Left renal cortex interstitium (tissue), 4 donors: Measurements from ENCODE around the gene MRPL44. TPM values are rescaled to one million over a fixed set of nuclear protein-coding genes. Genes with fewer than 3 reads are reported as not detected.
A peak's percentile ranks its signal among the peaks of the same experiment; 100 is the strongest.

Experiments
- DNase-seq, 4 donors: peaks; one replicate each; pipeline ENCODE4 v3.0.0-alpha.2; 2013; ENCODE audit warnings: low read depth in 4 of 4, low spot score in 2 of 4, missing footprints in 1 of 4
- polyA plus RNA-seq, 4 donors: library from polyadenylated mRNA; unstranded; fragments of 120-200 nt; gene quantifications; one replicate each; pipeline ENCODE4 v1.2.1, GENCODE V29; 2013; ENCODE audit not compliant: insufficient read length in 4 of 4

Gene MRPL44
- polyA plus RNA-seq, 4 donors = 33.8 to 39.3 (median 35.4) TPM

DNA sequence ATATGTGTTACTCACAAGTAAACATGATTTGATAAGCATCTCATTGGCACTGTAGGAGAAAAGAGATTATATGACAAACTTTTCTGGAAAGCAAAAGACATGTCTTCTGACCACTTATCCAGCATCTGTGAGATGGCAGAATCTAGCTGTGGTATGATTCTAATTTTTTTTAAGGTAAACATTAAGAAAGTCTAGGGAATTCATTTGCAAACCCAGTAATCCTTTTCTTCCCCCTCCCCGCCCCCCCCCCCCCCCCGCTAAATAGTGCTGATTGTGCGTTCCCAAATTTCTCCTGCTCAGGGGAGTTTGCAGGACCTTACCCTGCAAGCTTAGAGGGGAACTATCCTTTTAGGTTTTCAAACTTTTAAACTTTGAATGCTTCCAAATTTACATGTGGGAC lies 12.1 kb downstream of the MRPL44 start:
- no peak for DNase-seq

DNA sequence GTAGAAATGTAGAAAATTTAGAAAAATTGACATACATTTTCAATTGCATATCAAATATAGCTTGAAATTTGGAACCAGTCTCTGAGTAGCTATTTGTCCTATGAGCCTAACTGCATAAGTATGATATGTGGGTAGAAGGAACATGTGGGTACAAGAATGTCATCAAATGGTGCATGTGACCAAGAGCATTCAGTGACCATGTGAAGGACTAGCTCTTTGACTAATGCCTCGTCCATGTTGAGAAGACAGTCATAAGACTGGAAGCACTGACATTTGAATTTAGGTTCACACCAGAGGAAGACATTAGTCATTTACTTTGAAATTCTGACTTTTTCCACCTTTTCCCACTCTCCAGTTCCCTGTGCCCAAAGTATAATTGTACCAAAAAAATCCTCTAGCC lies 12.6 kb downstream of the MRPL44 start:
- DNase-seq = no peak

DNA sequence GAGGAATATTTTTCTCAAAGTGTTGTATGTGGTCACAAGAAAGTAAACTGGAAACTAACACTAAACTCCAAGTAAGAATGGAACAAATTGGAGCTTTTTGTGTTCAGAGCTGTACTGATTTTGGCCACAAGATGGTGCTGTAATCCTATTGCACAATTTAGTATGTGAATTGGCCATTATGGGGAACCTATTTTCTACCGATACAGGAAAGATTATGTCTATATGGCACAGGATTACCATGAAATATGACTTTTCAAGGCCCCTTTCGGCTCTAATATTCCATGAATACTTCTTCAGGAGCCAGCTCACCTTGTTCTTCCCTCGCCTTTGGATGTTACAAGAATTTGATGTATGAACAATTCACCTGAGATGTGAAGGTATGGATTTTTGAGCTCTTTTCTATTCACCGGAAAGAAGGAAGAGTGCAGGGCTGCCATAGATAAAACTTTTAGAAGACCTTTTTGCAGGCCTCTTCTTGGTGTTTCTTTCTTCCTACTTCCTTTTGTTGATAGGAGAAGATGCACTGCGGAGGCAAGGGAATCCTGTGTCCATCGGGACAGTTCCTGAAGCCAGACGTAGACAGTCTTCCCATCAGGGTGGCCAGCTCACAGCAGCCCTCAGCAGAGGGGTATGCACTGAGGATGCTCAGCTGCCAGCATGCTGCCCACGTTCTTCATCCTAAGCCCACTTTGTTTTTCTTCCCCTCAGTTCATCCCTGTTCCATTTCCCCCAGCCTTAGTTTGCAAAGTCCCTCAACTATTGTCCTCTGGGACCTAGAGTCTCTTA lies 13.3 kb downstream of the MRPL44 start:
- DNase-seq = no peak

- no peak for DNase-seq
Observed at GRCh38 chr2:223971731-223972130, 14.5 kb downstream of the MRPL44 start.

GRCh38 chr2:223972656-223973102 lies 15.4 kb downstream of the MRPL44 start:
- no peak for DNase-seq

- DNase-seq = no peak
Observed at GRCh38 chr2:223973606-223974005, 16.3 kb downstream of the MRPL44 start.

DNA sequence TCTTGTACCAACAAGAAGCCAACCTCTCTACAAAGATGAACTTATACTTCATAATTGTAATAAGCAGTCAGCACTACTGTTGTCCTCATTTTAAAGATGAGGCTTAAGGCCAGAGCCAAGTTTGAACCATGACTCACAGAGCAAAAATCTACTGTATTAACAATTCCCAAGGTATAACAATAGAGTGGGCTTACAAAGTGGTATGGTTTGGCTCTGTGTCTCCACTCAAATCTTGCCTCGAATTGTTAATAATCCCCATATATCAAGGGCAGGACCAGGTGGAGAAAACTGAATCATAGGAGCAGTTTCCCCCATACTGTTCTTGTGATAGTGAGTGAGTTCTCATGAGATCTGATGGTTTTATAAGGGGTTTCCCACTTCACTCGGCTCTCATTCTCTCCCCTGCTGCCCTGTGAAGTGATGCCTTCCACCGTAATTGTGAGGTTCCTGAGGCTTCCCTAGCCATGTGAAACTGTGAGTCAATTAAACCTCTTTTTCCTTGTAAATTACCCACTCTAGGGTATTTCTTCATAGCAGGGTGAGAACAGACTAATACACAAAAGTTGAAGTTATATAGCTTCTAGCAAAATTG lies 19.5 kb downstream of the MRPL44 start:
- no peak for DNase-seq

DNA sequence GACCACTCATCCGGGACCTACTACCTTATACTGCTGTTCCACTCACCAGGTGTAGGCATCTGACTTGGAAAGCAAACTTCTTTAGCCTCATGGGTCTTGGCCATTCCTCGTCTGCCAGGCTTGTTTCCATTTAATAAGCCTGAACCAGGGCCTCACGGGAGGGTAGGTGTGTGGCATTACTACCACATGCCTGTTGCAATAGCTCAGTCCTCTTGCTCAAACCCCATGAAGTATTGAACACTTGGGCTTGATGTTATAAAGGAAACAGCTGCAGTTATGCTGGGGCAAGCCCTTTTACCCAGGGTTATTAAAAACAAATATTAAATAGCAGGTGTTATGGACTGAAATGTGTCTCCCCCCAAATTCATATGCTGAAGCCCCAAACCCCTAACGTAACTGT lies 21.2 kb downstream of the MRPL44 start:
- no peak for DNase-seq

DNA sequence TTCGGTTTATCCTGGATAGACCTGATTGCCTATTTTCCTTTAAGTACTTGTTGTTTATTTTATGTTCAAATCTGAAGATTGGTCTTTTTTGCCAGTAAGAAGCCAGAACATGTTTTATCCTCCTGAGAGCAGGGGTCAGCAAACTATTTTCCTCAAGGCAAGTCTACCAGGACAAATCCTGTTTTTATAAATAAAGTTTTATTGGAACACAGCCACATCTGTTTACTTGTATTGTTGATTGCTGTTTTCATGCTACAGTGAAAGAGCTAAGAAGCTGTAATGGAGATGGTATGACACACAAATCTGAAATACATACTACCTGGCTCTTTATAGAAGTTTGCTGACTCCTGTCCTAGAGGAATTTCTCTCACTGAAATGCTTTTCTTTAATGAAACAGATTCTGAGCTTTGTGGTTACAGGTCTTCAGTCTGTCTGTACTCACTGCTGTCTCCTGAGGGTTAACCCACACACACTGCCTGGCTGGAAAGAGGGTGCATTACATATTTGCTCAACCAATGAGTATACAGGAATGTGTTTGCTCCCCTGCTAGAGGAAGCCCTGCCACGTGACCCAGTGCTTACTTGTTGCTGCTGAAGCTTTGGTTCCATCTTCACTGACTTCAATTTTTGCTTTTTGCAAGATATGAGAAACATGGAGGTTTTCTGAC lies 22.6 kb downstream of the MRPL44 start:
- no peak for DNase-seq

DNA sequence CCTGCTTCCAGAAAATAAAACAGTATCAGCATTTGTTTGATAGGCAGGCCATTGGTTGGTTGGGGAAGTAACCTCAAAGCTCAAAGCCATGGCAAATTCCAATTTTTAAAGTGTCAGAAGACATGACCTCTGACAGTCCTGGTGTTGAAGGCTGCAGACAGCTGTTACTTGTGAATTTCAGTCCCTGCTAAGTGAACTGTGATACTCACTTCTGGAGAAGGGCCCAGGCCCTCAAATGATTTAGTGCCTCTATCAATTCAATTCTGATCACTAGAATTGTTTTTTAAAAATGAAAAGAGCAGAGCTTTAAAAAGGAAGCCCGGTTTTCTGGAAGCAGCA lies 23.1 kb downstream of the MRPL44 start:
- DNase-seq = no peak

DNA sequence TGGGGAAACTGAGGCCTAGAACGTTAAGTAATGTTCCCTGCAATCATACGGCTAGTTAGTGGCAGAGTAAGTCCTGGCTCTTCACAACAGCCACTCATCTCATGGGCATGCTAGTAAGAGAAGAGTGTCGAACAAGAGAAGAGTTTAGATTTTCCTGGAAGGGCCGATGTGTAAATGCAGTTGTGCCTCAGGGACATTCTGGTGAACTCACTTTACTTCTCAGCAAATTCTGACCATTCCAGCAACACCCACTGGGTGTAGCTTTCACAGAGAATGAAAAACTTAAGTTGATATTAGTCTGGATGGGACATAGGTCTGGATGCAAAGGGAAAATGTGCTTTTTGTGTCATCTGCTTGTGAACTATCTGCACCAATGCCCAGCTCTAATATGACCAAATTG lies 23.5 kb downstream of the MRPL44 start:
- no peak for DNase-seq

- no peak for DNase-seq
Observed at GRCh38 chr2:223981241-223981640, 24.0 kb downstream of the MRPL44 start.

DNA sequence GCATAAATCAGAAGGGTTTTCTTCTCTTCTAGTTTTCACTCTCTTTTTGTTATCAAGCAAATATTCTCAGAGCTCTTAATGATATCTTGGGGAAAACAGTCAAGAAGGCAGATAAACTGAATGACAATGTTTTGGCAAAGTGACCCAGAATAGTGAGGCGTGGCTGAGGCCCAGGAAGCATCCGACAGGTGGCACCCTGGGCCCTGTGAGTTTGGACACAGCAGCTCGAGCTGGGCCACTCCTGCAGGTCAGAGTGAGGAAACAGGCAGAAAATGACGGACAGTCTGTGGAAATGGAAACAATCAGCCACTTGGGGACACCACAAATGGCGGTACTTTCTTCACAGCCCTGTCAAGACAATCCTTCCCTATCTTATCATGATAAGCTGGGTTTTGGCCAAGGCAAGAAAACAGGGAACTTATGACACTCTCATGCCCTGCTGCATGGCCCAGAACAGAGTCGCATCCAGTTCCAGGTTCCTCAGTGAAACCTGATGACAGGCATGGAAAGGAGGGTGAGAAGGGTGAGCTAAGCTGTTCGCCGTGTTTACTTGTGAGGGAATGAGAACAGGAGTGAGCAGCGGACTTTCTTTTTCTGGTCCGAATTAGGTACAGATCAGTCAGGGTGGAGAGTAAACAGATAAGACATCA lies 32.1 kb downstream of the MRPL44 start:
- DNase-seq = no peak

DNA sequence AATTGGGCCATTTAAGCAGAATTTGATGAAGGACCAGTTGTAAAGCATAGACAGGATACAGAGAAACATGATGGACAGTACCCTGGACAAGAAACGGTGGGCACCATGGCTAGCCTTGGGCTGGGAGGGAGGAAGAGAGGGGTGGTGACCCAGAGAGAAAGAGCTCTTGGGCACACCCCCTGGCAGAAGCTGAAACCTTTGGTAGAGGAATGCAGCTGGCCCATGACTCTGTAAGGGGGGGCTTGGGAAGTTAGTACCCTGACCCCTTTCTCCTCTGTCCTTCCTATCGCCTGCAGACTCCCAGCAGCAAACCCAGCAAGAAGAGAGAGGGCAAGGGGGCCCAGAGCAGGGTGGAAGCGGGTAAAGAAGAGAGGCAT lies 32.6 kb downstream of the MRPL44 start:
- no peak for DNase-seq

- DNase-seq = no peak
Observed at GRCh38 chr2:223991611-223992010, 34.3 kb downstream of the MRPL44 start.

DNA sequence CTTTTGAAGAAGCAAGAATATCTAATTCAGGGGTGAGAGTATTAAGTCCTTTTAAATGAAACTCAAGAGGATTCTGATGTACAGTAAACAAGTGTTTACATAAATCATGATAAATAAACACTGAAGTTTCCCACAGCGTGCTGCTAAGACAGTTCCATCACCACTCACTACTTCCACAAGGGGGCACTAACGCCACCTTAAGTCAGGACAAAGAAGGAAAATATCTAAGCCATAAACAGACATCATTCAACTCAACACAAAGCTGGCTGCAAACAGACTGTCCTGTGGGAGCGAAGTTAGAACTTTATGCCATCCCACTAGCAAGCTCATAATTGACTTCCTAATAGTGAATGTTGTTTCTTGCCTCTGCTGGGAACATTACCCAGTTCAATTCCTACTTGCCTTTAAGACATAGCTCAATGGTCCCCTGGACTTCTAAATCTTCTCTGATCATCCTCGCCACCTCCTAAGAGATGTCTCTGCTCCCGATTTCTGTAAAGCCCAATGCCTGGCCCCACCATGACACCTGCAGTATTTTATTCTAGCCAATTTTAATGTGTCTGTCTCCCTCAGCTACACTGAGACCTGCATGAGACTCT lies 36.5 kb downstream of the MRPL44 start:
- DNase-seq = peak in 1 of 4 donors; percentile 80

GRCh38 chr2:223994562-223995162 lies 37.4 kb downstream of the MRPL44 start:
- DNase-seq = no peak

- DNase-seq = no peak
Observed at GRCh38 chr2:223995569-223995968, 38.3 kb downstream of the MRPL44 start.

DNA sequence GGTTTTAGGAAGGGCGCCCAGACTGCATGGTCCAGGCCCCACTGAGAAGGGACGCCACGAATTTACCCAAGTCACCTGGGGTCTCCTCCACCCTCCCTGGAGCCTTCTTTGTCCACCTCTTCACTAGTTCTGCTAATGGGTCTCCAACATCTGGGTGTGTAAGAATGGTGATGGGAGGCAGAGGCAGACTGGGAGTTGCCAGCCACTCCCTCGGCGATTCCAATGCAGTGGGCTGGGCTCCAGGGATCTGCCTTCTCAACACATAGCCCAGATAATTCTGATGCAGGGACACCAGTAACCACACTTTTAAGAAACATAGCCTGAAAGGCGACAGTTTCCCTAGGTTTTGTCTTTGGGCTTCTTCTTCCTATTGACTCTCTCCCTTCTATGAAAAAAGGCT lies 39.1 kb downstream of the MRPL44 start:
- no peak for DNase-seq

DNA sequence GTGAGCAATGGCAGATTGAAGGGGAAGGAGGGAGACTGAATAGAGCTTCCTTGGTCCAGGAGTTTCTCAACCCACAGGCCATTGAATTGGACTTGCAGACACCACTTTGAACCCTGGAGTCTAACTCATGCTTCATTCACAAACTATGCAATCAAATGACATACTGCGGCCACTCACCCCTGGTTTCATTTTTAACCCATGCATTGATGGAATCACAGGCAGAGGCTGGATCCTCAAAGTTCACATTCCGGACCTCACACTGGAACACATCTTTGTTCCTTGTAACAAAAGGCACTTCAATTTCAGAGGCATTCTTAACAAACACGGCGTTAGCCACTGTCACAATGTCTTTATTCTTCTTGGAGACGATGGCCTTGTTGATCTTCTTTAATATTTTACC lies 40.7 kb downstream of the MRPL44 start:
- DNase-seq = no peak

DNA sequence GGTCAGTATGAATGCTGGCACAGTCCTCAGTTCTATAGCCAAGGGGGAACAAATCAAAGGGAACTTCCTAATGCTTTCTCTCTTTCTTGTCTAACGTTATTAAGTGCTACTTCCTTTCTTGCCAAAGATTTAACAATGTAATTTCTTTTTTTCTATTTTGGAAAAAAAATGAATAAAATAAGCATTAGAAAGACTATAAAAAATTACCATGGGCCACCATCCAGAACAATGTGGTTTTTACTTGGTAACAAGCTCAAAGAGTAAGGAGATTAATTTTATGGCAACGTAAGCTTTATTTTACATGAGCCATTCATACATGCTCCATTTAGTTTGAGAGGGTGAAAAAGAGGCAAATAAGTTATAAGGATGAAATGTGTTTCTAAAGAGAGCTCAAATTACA lies 41.7 kb downstream of the MRPL44 start:
- no peak for DNase-seq
